HL-60 (cell line): ENCODE results near the gene TSPO2.
"Not testable (repeated sequence)": the region's sequence is repeated elsewhere in the genome, so short reads cannot be mapped to it uniquely, and the experiment has no call there.

Experiments
- DNase-seq, 2 experiments: peaks; one replicate each; pipeline ENCODE4 v3.0.0-alpha.2; 2010 to 2020; ENCODE audit warnings: low read depth in 1 of 2, low spot score in 1 of 2
- H3K27ac ChIP-seq: fragments of 250-450 bp; sonication (Bioruptor Pico); replicated peaks from 2 replicates; pipeline ENCODE4 v1.5.1; 2020; ENCODE audit warnings: mild to moderate bottlenecking, moderate library complexity
- H3K27me3 ChIP-seq: fragments of 250-450 bp; sonication (Bioruptor Pico); 2 replicates; pipeline ENCODE4 v1.5.1; 2021; ENCODE audit warnings: mild to moderate bottlenecking, moderate library complexity; ENCODE audit not compliant: insufficient read depth, poor library complexity, severe bottlenecking
- H3K4me3 ChIP-seq: replicated peaks from 2 replicates; pipeline ENCODE4 v1.5.1; 2011; ENCODE audit warnings: mild to moderate bottlenecking, control low read depth, low read length; ENCODE audit not compliant: insufficient read depth
- CTCF ChIP-seq: IDR thresholded peaks from one replicate; pipeline ENCODE4 v1.5.1; 2011; ENCODE audit warnings: low read length, control low read depth, inconsistent platforms; ENCODE audit not compliant: insufficient read depth
- GABPA ChIP-seq: IDR thresholded peaks from 2 replicates; pipeline ENCODE4 v1.6.1; 2012; ENCODE audit warnings: low read depth
- POLR2AphosphoS5 ChIP-seq: IDR thresholded peaks from 2 replicates; pipeline ENCODE4 v1.6.1; 2012; ENCODE audit warnings: low read depth
- REST ChIP-seq: IDR thresholded peaks from 2 replicates; pipeline ENCODE4 v1.6.1; 2012; ENCODE audit warnings: low read depth; ENCODE audit not compliant: insufficient replicate concordance
- SPI1 ChIP-seq: IDR thresholded peaks from 2 replicates; pipeline ENCODE4 v1.6.1; 2012; ENCODE audit warnings: low read depth, mild to moderate bottlenecking, borderline replicate concordance

The TSPO2 gene

GRCh38 chr6:41014780-41015179, 27.5 kb upstream of the TSPO2 start:
- H3K27ac ChIP-seq = no peak overlapping the region
- H3K4me3 ChIP-seq = no peak overlapping the region
- DNase-seq = no peak
- no peaks in the 10 kb centered on the region for H3K27me3 ChIP-seq
- no peak for TF ChIP-seq REST
- TF ChIP-seq CTCF = no peak
- no peak for TF ChIP-seq GABPA
- TF ChIP-seq SPI1 = no peak
- no peak for TF ChIP-seq POLR2AphosphoS5

GRCh38 chr6:41015860-41016259, 26.4 kb upstream of the TSPO2 start:
- H3K27me3 ChIP-seq, H3K4me3 ChIP-seq, H3K27ac ChIP-seq, DNase-seq: not testable (repeated sequence)

- DNase-seq = no peak
- H3K27ac ChIP-seq = no peak overlapping the region
- no peak for TF ChIP-seq CTCF
- no peak overlapping the region for H3K4me3 ChIP-seq
- H3K27me3 ChIP-seq = no peaks in the 10 kb centered on the region
These were observed 24.6 kb upstream of the TSPO2 start for GRCh38 chr6:41017663-41018062.

- no peak for DNase-seq
- Histone ChIP-seq H3K4me3 (no peak overlapping the region), H3K27me3 (no peaks in the 10 kb centered on the region), H3K27ac (no peak overlapping the region)
- TF ChIP-seq CTCF = no peak
- no peak for TF ChIP-seq POLR2AphosphoS5
- no peak for TF ChIP-seq SPI1
- no peak for TF ChIP-seq GABPA
- TF ChIP-seq REST = no peak
These were observed 20.4 kb upstream of the TSPO2 start for GRCh38 chr6:41021832-41022231.
